ENCODE data around the gene FBLN1.
"Not testable (repeated sequence)": the region's sequence is repeated elsewhere in the genome, so short reads cannot be mapped to it uniquely, and the experiment has no call there.

Gene FBLN1

GRCh38 chr22:45548991-45549761 is 46.5 kb downstream of the FBLN1 start:
- DNase-seq (ENCODE audit: low spot score) = peak; percentile 63

- no peak for DNase-seq (ENCODE audit: low spot score)
Observed at GRCh38 chr22:45549762-45550378, 47.2 kb downstream of the FBLN1 start.

- no peak for DNase-seq (ENCODE audit: low spot score)
Observed at GRCh38 chr22:45550416-45550815, 47.7 kb downstream of the FBLN1 start.

GRCh38 chr22:45550891-45551290 is 48.2 kb downstream of the FBLN1 start:
- DNase-seq (ENCODE audit: low spot score) = no peak

GRCh38 chr22:45551310-45552016 is 48.8 kb downstream of the FBLN1 start:
- no peak for DNase-seq (ENCODE audit: low spot score)

- DNase-seq (ENCODE audit: low spot score) = no peak
Observed at GRCh38 chr22:45552017-45552411, 49.3 kb downstream of the FBLN1 start.

- peak; percentile 63 for DNase-seq (ENCODE audit: low spot score)
Observed at GRCh38 chr22:45552580-45553350, 50.1 kb downstream of the FBLN1 start.

GRCh38 chr22:45553351-45554039 is 50.8 kb downstream of the FBLN1 start:
- DNase-seq (ENCODE audit: low spot score) = peak; percentile 88

GRCh38 chr22:45554040-45554406 is 51.3 kb downstream of the FBLN1 start:
- DNase-seq (ENCODE audit: low spot score) = no peak

GRCh38 chr22:45554861-45555260 is 52.2 kb downstream of the FBLN1 start:
- no peak for DNase-seq (ENCODE audit: low spot score)

- DNase-seq (ENCODE audit: low spot score) = not testable (repeated sequence)
Observed at GRCh38 chr22:45557926-45558325, 55.2 kb downstream of the FBLN1 start.

GRCh38 chr22:45560092-45560491 is 57.4 kb downstream of the FBLN1 start:
- not testable (repeated sequence) for DNase-seq (ENCODE audit: low spot score)

- not testable (repeated sequence) for DNase-seq (ENCODE audit: low spot score)
Observed at GRCh38 chr22:45560761-45561160, 58.1 kb downstream of the FBLN1 start.

- DNase-seq (ENCODE audit: low spot score) = no peak
Observed at GRCh38 chr22:45562102-45562501, 59.4 kb downstream of the FBLN1 start.

GRCh38 chr22:45562537-45563361 is 60.1 kb downstream of the FBLN1 start:
- DNase-seq (ENCODE audit: low spot score) = no peak

GRCh38 chr22:45563362-45564040 is 60.8 kb downstream of the FBLN1 start:
- no peak for DNase-seq (ENCODE audit: low spot score)

GRCh38 chr22:45564349-45565030 is 61.8 kb downstream of the FBLN1 start:
- DNase-seq (ENCODE audit: low spot score) = no peak

- no peak for DNase-seq (ENCODE audit: low spot score)
Observed at GRCh38 chr22:45565171-45565570, 62.5 kb downstream of the FBLN1 start.

GRCh38 chr22:45565973-45566372 is 63.3 kb downstream of the FBLN1 start:
- no peak for DNase-seq (ENCODE audit: low spot score)

- DNase-seq (ENCODE audit: low spot score) = no peak
Observed at GRCh38 chr22:45568213-45568612, 65.5 kb downstream of the FBLN1 start.
